NK-92 (cell line): ENCODE data around the gene TFF1.

ENCODE experiments used
- DNase-seq: peaks from one replicate; lab custom pipeline; 2025; ENCODE audit not compliant: unreplicated experiment; lab: John Stamatoyannopoulos, UW

The TFF1 gene

DNA sequence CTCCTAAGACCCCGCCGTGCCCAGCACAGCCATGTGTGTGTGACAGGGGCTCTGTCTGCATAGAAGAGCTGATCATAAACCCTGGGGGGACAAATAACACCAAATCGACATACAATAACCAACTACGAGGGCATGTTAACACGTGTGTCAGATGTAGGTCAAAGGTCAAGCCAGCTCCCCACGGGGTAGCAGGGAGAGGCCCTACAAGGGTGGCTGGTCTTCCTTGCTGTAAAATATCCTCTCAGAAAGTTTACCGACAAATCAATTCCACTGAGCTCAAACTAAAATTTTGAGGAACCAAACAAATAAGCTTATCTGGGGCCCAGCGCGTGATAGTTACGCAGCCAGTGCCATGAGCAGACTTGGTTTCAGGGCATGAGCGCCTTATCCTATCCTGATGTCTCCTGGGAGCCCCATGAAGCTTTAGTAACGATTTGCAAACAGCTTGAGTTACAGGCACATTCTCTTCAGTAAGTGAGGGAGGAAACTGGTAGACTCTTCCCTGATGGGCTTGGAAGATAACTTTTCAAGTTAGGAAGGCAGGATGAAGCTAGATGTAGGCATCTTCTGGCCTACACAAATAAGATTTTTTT lies 32.2 kb upstream of the TFF1 start:
- no peak for DNase-seq

DNA sequence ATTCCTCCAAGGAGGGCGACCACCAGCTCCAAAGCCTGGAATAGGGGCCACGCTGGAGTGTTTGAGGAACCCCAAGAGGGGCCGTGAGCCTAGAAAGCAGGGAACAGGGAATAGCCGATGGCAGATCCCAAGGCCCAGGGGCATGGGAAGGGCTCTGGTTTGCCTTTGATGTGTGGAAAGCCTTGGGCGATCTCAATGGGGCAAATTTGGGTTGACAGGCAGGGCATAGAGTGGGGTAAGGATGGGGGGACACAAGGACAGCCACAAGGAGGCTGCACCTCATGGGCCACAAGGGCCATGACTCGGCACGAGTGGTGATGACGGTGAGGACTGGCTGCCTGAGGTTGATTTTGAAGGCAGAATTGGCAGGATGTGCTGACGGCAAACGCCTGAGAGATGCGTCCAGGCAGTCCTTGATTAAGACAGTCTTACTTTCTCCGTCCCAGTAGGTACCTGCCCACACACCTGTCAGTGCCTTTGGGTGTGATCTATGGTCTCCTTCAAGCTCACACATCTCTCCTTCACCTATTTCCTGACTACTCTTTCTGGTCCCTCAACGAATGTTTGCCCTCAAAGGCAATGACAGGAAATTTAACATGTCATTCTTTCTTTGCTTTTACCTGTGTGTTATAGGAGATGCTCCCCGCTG lies 31.5 kb upstream of the TFF1 start:
- DNase-seq, result no peak

DNA sequence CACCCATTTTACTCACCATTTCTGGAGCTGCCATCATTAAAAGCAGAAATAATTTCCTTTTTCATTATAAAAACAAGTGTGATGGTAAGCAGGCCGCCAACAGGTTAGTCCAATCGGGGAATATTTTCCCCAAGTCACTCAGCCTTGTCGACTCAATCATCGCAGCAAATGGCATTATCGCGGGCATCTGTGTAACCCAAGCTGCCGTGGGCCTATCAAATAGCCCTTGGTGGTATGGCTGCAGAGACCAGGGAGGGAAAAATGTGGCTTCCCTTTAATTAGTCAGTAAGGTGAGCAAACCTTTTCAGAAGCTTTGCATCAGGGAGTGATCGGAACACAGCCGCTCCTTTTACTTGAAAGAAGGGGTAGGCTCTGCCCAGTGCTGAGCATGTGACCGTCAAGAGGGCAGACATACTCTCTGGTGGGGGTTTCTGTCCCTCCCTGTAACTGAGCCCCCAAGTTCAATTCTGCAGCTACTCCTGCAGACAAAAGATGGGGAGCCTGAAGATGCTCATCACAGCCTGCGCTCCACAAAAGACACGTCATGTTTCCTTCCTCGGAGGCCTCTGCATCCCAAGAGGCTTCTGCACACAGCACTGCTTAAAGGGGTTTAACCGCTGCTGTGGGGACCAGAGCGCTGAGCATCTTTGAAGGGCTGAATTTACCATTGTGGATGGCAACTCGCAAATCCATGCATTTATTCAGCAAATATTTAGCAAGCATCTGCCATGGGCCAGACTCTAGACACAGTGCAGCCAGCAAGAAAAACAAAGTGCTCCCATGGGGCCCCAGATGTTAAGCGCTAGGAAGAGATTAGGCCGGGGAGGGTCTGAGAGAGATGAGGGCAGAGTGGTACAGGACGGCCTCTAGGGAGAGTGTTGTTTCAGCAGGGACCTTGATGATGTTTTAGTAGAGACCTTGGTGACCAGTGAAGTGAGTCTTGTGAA lies 30.7 kb upstream of the TFF1 start:
- no peak for DNase-seq

DNA sequence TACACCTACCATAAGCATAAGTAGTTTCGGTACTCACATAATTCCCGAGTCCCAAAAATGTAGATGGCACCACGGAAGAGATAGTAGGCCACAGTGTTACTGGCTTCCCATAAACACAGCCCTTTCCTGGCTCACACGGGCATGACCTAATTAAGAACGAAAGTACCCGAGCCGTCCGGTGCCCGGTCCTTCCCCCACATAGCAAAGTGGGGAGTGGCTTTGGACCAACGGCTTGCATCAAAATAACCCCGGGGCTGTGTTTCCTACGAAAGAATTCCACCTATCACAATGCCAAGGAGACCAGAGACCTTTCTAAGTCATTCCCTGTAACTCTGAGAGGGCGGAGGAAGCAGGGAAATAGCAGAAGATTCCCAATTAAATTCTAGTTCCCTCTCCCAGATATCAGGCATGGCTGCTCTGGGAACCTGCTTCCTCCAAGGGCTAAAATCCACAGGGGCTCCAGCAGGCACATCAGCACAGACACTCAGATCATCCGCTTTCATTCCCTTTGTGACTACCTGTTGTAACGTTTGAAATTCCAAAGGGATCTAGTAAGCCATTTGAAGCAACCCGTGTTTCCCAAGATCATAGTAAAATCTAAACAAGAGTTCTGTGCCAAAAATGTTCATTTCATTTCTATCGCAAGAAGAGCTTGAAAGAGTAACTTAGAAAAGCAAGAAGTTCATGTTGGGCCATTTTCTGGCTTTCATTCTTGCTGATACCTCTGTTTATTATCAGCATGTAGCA lies 29.7 kb upstream of the TFF1 start, which contains the start of gene TMPRSS3:
Gene TMPRSS3, minus strand, starts transcription at position 148 of the 747 bp plus-strand sequence. CDS start 635 bp downstream, outside the sequence.
- no peak for DNase-seq

DNA sequence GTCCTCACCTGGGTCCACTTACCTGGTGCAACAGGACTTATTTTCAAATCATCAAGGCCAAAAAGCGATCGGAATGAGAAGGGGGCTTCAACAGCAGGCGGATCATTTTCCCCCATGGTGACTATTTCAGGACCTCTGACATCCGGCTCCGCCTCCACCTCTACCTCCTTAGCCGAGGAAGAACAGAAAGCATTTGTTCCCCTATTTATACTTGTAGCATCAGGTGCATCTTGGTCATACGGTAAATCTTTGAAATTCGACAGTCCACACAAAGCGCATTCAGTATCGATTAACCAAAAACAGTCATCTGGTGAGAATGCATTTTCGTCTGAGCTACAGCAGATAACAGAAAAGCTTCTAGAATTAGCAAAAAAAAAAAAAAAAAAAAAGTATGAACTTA lies 29.0 kb upstream of the TFF1 start:
- no peak for DNase-seq

DNA sequence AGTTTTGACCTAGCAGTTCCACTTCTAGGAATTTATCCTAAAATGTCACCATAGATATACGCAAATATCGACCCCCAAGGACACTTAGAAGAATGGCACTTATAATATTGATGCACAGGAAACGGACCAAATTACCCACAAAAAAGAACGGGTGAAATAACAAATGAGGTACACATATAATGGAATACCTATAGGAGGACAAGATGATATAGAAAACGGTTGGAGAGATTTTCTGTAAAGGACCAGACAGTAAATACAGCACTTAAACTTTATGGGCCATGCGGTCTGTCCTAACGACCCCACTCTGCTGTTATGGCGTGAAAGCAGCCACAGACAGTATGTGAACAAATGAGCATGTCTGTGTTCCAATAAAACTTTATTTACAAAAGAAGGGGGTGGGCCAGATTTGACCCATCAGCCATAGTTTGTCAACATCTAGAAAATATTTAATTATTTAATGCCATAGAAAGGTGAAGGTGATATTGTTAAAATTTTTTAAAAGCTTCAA lies 27.2 kb upstream of the TFF1 start:
- no peak for DNase-seq

DNA sequence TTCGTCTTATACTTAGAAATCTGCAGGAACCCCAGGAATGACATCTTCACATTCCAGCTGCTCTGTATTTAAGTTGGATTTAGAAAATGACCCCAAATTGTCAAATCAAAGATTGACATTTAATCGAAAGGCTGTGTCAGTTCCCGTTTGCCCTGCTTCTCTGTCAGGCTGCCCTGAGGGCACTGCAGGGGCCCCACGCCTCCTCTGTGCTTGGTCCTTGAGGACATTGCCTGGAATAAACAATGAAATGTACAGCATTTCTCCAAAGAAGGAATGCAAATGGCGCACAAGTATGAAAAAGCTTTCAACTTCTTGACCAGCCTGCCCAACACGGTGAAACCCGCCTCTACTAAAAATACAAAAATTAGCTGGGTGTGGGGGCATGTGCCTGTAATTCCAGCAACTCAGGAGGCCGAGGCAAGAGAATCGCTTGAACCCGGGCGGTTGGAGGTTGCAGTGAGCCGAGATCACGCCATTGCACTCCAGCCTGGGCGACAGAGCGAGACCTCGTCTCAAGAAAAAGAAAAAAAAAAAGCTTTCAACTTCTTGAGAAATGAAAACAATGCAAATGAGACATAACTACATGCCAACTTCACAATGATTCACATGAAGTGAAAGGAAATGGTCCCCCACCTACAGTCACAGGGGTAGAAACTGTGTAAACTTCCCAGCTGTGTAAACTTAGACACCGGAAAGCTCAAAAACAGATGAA lies 26.6 kb upstream of the TFF1 start:
- DNase-seq, result no peak

DNA sequence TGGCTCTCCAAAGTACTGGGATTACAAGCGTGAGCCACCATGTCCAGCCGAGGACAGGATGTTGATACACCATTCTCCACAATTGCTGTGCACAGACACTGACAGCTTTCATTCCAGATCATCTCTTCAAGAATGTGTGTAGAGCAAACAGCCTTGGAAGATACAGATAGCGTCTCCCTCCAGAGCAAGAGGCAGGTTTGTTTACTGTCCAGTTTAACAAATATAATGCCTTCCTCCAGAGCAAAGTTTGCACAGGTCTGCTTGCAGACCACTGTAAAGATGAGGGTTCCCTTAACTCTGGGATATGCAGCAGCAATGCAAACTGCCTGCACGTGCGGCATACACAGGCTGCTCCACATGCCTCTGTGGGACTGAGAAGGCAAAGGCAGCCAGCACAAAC lies 25.0 kb upstream of the TFF1 start:
- DNase-seq, result no peak

DNA sequence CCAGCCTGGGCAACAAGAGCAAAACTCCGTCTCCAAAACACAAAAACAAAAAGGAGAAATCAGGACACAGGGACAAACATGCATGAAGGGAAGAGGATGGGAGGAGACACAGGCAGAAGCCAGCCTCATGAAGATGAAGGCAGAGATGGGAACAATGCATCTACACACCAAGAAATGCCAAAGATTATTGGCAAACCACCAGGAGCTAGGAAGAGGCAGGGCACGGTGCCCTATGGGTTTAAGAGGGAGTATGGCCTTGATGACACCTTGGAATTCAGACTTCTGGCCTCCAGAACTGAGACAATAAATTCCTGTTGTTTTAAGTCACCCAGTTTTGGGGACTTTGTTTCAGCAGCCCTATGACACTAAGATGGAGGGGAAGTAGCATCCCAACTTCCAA lies 24.4 kb upstream of the TFF1 start:
- DNase-seq, result no peak

DNA sequence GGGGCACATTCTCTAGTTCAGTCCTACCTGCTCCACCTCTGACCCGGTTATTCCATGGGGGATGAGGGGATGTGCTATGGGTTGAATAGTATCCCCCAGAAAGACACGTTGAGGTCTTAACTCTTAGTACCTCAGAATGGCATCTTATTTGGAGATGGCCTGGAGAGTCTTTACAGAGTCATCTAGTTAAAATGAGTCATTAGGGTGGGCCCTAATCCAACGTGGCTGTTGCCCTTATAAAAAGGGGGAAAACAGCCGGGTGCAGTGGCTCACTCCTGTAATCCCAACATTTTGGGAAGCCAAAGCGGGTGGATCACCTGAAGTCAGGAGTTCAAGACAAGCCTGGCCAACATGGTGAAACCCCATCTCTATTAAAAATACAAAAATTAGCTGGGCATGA lies 23.9 kb upstream of the TFF1 start:
- DNase-seq, result no peak

DNA sequence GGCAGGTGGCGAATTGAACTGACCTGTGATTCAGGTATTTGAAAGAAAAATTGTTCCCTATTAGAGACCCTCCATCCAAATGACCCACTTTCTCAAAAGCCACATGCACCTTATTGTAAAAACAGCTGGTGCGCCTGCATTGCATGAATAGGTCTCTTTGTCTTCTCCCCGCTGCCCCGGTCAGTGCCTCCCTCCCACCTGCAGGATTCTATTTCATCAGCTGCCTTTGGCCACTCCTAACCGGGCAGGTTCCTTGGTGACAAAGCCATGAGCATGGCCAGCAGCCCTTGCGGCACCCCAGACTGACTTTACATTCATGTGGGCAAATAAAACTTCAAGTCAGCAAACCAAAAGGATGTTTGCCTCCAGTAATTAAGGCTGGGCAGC lies 23.1 kb upstream of the TFF1 start:
- no peak for DNase-seq

DNA sequence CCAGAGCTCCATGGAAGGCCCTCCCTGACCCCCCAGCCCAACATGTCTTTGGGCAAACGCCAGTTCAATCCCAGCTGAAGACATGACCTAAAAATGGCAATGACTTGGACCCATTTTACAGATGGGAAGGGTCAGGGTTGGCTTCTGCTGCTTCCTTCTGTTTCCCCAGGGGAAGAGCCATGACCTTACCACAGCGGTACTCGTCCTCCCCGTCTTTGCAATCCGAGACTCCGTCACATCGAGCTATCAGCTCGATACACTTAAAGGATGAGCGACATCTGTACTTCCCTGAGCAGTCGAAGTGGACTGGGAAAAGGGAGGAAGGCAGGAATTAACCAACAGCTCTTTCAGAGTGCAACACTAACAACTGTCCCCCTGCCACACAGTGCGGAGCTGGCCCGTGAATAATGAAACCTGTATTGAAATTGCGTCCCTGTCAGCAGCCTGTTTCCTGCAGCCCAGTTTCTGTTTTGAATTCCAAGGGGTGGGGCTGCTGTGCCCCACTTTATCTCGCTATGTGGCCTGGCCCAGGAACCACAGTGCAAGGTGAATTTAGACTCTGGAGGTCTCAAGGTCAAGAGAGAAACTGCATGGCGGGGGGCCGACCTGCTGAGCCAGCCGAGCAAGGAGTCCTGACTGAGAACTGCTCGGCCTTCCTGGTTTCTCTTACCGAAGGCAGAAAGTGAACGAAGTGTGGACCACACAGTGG lies 22.6 kb upstream of the TFF1 start:
- no peak for DNase-seq

DNA sequence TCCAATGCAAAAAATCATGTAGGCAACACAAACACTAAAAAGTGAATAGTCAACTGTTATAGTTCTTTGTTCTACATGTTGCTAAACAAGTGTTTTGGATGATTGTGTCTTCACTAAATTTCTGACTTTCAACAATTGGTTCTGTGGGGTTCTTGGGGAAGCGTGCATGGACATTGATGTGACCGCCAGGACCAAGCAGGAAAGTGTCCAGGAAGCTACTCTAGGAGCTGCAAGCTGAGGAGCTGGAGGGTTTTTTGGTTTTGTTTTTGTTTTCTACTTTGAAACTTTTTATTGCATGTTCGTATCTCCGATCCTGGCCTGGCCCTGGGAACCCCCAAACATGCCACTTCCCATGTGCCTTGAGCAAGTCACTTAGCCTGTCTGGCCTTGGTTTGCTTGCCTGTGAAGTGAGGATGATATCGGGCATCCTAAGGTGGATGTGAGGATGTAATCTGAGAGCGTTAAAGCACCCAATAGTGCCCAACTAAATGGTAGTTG lies 21.6 kb upstream of the TFF1 start:
- DNase-seq, result no peak

DNA sequence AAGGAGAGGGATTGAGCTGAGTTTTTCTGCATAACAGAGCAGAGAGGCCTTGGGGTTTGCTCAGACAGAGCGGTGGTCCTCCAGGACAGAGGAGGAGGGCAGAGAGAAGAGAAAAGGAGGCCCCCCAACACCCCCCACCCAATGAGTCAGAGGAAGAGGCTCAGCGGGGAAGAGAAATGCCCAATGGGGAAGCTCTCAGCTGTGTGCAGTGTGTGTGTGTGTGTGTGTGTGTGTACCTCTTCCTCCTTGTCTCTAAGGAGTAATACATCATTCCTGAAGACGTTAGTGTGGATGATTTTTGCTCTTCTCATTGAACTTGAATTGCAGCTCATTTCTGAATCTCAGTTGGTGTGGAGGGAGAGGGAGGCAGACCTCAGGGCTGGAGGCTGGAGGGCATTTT lies 20.8 kb upstream of the TFF1 start:
- no peak for DNase-seq

DNA sequence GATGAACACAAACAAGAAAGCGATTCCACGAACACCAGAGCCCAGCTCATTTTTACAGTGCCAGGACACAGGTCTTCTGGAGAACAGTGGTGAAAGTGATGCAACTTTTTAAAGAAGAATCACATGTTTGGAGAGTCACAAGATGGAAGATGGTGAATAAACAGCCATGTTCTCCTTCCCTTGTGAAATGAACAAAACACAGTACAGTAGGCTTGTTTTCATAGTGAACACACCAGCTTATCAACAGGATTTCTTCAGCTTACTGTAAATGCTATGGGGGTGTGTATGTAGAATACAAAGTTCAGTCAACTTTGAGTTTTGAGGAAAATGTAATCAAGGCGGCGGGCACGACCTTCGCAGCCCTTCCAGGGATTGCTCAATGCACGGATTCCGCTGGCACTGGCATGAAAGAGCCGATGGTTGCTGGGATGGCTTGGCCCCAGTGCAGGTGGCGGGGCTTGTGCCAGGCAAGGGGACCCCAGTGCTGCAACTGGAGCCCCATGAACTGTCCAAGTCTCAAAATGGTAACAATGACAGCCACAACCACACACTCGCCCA lies 19.8 kb upstream of the TFF1 start:
- DNase-seq, result no peak

DNA sequence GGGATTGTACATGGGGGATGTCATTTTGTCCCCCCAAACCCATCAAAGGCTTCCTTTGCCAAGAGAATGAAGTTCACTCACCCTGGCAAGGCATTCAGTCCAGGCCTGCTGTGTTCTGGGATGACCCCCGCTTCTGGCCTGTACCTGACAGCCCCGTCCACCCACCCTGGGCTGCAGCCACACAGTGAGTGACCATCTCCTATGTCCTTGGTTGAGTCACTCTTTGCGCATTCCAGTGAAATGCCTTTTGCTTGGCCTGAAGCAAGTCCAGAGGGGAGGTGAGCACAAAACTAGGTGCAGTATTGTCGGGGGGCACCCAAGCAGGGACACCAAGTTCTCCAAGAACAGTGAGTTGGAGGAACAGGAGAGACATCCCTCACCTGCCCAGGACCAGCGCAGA lies 19.3 kb upstream of the TFF1 start:
- DNase-seq, result no peak

DNA sequence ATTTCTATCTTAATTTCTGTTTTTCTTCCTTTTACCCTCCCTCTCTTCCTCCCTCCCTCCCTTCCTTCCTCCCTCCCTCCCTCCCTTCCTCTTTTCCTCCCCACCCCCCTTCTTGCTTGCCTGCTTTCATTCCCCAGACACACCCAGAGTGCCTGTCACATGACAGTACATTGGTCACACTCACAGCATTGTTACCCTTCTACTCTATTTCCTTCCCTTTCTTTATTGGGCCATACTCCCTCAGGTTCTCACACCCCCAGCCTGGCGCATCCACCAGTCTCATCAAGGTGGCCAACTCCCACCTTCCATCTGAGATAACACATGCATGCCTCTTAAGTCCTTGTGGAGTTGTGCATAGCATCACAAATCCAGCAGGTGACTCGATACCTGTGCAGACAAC lies 18.7 kb upstream of the TFF1 start:
- no peak for DNase-seq

DNA sequence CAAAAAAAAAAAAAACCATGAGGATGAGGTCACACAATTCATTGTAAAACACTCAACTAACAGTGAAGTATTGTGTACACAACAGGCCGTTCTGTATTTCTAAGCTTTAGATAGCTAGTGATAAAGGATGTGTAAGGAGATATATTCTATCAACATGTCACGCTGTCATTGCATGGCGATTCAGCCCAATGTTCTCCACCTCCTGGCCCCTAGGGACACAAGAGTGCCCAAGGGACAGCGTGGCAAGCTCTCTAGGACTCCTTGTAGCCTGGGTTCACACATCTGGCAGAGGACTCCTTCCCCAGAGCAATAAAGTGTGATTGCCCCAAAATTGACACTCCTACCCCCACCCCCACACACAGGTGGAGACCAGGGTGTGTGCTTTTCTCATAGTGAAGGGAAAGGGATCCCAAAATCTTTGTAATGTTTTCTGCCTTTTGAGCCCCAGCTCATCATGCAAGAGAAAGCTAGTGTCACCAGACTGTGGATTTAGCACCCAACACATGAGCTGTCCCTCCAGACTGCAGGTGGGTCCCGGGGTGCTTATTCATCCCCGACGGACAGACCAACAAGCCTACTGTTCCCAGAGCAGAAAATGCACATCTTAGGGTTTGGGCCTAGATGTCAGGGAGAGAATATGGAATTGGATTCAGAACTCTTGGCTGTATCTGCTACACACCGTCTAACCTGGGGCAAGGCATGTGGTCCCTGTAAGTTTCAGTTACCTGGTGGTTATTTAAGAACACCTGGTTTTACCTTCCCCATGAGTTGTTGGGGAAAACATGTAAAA lies 18.0 kb upstream of the TFF1 start:
- DNase-seq, result no peak

DNA sequence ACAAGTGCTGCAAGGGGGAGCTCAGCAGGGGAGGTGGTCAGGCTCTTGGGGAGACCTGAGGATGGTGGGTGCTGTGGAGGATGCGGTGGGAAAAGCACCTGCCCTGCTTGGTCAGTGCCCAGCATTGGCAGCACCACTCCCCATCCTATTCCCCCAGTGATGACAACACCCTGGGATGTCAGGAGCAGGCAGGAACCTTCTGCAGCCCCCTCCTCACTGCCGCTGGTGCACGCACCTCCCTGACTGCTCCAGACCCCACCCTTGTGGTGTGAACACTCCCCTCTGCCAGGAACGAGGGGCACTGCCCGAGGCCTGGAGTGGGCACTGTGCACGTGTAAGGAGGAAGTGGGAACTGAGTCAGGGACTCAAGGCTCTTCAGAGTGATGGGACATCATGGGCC lies 17.0 kb upstream of the TFF1 start:
- no peak for DNase-seq
